ENCODE data around the gene PNMT.
A peak's percentile ranks its signal among the peaks of the same experiment; 100 is the strongest.

PNMT gene

DNA sequence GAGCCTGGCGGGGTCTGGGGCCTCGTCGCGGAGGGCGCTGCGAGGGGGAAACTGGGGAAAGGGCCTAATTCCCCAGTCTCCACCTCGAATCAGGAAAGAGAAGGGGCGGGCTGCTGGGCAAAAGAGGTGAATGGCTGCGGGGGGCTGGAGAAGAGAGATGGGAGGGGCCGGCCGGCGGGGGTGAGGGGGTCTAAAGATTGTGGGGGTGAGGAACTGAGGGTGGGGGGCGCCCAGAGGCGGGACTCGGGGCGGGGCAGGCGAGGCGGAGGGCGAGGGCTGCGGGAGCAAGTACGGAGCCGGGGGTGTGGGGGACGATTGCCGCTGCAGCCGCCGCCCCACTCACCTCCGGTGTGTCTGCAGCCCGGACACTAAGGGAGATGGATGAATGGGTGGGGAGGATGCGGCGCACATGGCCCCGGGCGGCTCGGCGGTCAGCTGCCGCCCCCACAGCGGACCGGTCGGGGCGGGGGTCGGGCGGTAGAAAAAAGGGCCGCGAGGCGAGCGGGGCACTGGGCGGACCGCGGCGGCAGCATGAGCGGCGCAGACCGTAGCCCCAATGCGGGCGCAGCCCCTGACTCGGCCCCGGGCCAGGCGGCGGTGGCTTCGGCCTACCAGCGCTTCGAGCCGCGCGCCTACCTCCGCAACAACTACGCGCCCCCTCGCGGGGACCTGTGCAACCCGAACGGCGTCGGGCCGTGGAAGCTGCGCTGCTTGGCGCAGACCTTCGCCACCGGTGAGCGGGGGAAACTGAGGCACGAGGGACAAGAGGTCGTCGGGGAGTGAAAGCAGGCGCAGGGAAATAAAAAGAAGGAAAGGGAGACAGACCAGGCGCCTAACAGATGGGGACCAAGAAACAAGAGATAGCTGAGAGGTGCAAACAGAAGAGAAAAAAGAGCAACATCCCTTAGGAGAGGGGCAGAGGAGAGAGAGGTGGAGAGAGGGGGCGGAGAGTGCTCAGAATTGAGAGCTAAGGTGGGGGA is at the start of gene PNMT:
TSS of gene PNMT (plus strand) at position 509 of the 980 bp plus-strand sequence. CDS start at position 532, 23 bp downstream.
- peak; percentile 42 for DNase-seq

DNA sequence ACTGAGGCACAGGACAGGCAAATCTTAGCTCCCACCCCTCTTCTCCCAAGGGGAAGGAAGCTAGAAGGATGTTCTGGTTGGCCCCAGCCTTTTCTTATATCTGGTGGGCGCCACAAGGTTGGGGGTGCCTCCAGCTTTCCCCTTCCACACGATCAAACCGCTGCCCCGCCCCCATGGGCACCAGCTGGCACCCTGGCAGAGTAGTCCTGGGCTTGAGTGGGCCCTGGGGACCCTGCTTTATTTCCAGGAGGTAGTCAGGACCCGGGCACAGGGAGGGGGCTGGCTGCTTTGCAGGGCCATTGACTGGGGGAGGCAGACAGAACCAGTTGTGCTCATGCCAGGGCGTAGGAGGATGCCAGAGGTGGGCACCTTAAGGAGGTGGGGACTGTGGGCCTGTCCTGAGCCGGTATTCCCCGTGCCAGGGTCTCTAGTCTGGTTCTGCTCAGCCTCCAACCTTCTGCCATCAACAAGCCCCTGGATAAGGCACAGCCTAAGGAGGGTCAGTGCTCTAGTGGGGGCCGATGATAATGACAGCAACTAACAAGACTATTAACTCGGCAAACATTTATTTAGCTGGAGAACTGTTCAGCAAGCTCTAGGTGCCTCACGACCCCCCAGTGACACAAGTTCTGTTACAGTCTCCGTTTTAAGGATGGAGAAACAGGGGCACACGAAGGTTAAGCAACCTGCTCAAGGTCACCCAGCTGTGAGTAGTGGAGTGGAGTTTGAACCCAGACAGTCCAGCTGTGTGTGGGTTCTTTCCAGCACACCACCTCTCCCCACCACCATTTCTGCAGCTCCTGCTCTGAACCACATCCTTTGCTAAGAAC is 49.1 kb upstream of the PNMT start:
- DNase-seq = no peak

DNA sequence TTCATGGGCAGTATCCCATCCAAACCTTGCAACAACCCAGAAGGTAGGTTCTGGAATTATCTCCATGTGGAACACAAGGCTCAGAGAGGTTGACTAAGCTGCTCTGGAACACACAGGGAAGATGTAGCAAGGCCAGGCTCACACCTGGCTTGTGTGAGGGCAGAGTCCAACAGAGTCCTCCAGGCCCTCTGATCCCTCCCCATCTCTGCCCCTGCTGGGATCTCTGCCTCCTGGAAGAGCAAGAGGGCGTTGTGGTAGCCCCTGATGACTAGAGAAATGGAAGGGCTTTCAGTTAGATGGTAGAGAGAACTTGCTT is 48.5 kb upstream of the PNMT start:
- DNase-seq = no peak

- DNase-seq = peak; percentile 80
These were observed 46.5 kb upstream of the PNMT start for GRCh38 chr17:39621523-39622379.

DNA sequence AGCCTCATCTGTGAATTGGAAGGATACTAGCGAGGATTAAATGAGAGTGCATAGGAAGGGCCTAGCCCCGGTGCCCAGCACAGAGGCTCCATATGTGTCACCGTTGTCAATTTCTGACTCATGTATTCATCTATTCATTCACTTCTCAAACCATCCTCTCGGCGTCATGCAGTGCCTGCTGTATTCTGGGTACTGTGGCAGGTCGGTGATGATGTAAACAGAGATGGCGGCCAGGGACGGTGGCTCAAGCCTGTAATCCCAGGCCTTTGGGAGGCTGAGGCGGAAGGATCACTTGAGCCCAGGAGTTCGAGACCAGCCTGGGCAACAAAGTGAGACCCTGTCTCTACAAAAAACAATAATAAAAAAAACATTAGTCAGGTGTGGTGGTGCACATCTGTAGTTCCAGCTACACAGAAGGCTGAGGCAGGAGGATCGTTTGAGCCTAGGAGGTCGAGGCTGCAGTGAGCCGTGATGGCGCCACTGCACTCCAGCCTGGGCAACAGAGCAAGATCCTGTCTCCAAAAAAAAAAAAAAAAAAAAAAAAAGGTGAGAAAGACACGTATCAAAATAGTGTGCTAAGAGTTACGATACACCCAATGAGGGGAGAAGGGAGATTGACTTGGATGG is 45.8 kb upstream of the PNMT start:
- DNase-seq = no peak

- peak; percentile 75 for DNase-seq
These were observed 44.8 kb upstream of the PNMT start for GRCh38 chr17:39623356-39623950.

DNA sequence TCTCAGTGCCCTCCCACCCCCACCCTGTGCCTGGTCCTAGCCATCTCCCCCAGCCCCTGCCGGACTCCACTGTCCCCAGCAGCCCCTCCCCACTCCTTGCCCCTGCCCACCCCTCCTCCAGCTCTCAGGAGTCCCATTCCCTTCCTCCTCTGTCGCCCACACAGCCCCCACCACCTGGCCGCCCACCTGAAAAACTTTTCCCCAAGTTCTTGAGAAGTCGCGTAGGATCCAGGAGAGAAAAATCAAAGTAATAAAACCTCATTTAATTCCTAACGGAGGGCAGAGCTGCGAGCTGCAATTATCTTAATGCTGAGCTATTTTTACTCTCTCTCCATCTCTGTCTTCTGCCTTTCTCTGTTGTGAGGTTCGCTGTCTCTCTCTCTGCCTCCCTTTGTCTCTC is 43.9 kb upstream of the PNMT start:
- DNase-seq = no peak

DNA sequence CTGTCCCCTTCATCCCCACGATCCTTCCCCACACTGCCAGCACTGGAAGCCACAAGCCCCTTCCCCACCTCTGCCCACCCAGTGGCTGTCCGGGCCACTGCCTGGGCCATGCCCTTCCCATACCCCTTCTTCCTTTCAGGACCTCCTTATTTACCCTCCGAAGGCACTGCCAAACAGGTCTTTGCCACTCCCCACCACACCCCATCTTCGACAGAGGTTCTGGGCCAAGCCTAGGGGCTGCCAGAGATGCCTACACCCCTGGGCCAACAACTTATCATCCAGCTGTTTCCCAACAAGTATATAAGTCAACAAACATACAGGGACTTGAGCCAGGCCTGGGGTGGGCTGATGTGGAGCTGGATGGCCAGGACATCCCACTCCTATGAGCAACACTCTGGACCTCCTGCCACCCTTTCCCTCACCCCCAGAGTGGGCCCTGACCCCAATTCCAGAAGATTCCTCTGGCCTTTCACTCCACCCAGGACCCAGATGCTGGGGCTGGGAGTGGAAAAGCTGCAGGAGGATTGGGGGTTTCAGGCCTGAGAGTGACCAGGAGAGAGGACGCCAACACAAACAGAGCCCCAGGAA is 43.0 kb upstream of the PNMT start:
- DNase-seq = no peak

GRCh38 chr17:39626171-39627046 is 41.8 kb upstream of the PNMT start, which contains the start of gene PPP1R1B:
TSS of gene PPP1R1B (plus strand) at chr17:39626952. CDS start at chr17:39627393, 441 bp downstream.
- no peak for DNase-seq

DNA sequence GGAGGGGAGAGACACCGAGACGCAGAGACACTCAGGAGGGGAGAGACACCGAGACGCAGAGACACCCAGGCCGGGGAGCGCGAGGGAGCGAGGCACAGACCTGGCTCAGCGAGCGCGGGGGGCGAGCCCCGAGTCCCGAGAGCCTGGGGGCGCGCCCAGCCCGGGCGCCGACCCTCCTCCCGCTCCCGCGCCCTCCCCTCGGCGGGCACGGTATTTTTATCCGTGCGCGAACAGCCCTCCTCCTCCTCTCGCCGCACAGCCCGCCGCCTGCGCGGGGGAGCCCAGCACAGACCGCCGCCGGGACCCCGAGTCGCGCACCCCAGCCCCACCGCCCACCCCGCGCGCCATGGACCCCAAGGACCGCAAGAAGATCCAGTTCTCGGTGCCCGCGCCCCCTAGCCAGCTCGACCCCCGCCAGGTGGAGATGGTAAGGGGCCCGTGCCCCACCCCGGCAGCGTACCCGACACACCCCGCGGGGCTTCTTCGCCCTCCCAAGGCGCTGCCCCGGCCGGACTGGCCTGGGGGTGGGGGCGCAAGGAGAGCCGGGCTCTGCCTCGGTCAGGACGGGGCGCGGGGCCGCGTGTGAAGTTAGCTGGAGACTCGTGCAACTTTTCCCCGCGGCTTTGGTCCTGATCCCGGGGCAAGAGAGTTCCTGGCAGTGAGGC is 41.1 kb upstream of the PNMT start:
- no peak for DNase-seq

DNA sequence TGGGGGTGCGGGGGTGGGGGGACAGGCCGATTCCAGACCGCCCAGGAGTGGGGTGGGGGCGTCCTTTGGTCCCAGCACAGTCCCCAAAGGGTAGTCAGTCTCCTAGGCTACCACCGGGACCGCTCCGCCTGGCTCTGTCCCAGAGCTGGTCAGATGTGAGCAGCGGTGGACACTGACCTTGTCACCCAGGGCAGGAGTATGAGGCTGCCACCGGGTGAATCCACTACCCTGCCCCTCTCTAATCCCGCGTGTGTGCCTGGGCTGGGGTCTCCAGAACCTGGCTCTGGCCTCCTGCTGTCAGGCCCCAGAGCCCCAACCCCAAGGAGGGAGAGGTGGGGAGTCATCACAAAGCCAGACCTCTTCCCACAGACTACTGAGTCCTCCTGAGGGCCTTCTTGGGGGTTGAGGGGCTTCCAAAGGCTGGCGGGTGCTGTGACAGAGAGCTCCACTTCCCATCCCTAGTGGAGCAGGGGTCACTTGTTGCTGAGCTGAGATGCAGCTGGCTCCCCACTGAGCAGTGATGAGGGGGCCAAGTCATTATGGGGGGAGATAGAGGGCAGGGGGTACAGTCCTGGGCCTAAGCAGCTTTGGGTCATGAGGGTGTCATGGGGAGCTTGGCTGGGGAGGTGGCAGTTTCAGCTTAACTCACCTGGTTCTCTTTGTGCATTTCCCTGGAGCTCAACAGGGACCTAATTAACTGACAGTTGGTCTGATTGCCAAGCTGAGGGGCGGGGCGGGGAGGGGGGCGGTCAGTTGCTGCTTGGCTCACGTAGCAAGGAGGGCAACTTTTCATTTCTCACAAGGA is 40.3 kb upstream of the PNMT start:
- DNase-seq = no peak

- DNase-seq = no peak
These were observed 39.4 kb upstream of the PNMT start for GRCh38 chr17:39628655-39629493.

DNA sequence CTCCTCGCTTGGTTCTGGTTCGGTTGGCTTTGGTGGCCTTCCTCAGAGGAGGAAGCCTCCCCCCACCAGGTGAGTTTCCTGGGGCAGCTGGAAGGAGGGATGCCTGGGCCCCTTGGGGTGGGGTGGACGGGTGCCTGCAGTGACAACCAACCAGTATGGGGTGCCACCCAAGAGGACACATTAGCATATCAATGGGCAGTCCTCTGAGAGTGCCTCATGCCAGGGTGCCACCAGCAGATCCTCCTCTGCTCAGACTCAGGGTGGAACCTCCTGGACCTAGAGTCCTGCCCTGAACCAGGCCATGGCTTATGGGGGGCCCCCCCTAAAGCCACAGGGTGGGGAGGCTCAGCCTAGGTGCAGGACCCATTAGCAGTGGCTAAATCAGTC is 38.8 kb upstream of the PNMT start:
- no peak for DNase-seq

DNA sequence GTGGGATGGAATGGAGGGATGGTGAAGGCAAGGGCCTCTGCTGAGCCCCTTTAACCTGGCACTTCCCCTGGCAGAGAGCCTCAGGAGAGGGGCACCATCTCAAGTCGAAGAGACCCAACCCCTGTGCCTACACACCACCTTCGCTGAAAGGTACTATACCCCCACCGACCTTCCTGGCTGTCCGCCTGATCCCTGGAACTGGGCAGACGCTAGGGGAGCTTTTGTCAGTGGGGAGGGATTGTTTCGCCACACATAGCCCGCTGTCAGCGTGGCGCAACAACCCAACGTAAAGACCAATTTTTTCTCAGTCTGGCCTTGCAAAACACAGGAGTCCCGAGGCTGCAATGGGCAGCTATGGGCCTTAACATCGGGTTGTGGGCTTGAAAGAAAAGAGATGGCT is 38.4 kb upstream of the PNMT start:
- no peak for DNase-seq

- DNase-seq = no peak
These were observed 36.9 kb upstream of the PNMT start for GRCh38 chr17:39631403-39631802.

GRCh38 chr17:39632153-39632941 is 35.9 kb upstream of the PNMT start:
- DNase-seq = no peak

- no peak for DNase-seq
These were observed 34.6 kb upstream of the PNMT start for GRCh38 chr17:39633570-39634183.
